SH-SY5Y (cell line): ENCODE measurements around the gene SH2D5.

Experiments
- GATA2 ChIP-seq: IDR thresholded peaks from 2 replicates; pipeline ENCODE4 v1.6.1; 2011; ENCODE audit warnings: mild to moderate bottlenecking, low read depth, low read length
- GATA3 ChIP-seq: IDR thresholded peaks from 2 replicates; pipeline ENCODE4 v1.6.1; 2011; ENCODE audit warnings: low read depth, mild to moderate bottlenecking, low read length, moderate library complexity

DNA sequence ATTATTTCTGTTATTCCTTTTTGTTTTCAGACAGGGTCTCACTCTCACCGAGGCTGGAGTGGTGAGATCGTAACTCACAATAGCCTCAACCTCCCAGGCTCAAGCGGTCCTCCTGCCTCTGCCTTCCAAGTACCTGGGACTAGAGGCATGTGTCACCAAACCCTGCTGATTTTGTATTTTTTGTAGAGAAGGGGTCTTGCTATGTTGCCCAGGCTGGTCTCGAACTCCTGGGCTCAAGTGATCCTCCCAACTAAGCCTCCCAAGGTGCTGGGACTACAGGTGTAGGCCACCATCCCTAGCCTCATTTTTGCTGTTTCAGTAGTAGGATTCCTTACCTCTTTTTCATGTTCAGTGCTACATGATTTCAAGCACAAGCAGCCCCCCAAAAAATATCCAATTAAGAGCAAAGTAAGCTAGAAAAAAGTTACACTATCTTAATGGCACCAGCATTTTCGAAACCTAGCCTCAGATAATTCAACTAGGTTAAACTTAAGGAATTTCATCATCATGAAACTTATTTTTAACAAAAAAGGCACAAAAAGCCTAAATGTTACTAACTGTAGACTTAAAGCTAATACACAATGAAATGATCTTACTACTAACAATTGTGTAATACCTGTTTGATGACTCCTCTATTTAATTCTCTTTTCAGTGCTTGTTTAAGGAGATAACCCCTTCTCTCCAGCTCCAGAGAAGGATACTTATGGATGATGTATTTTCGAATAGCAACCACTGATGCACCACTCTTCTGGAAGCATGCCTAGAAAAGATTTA lies 38.0 kb upstream of the SH2D5 start:
- no peak for TF ChIP-seq GATA2
- no peak for TF ChIP-seq GATA3
